Suppressor macrophage treated with lipopolysaccharide for 4 hours (primary cell): ENCODE results near the gene INTS12.

ENCODE experiments used
- DNase-seq: peaks from one replicate; pipeline ENCODE4 v3.0.0-alpha.2; 2020

The INTS12 gene

GRCh38 chr4:105679186-105679585 is 29.3 kb downstream of the INTS12 start:
- DNase-seq = no peak

GRCh38 chr4:105677709-105678108 is 30.8 kb downstream of the INTS12 start:
- DNase-seq = no peak

GRCh38 chr4:105674011-105674410 is 34.5 kb downstream of the INTS12 start:
- no peak for DNase-seq

GRCh38 chr4:105671301-105671700 is 37.2 kb downstream of the INTS12 start:
- DNase-seq = no peak

GRCh38 chr4:105670684-105671083 is 37.8 kb downstream of the INTS12 start:
- DNase-seq = no peak

- DNase-seq = peak; percentile 21
Measured at GRCh38 chr4:105666693-105667092, 41.8 kb downstream of the INTS12 start.

GRCh38 chr4:105662935-105663675 is 45.4 kb downstream of the INTS12 start:
- DNase-seq = peak; percentile 25

- no peak for DNase-seq
Measured at GRCh38 chr4:105661028-105661427, 47.5 kb downstream of the INTS12 start.

GRCh38 chr4:105659190-105659589 is 49.3 kb downstream of the INTS12 start:
- no peak for DNase-seq

- DNase-seq = no peak
Measured at GRCh38 chr4:105657117-105657765, 51.2 kb downstream of the INTS12 start.

- no peak for DNase-seq
Measured at GRCh38 chr4:105652286-105652888, 56.1 kb downstream of the INTS12 start.

- DNase-seq = no peak
Measured at GRCh38 chr4:105651884-105652283, 56.6 kb downstream of the INTS12 start.

- no peak for DNase-seq
Measured at GRCh38 chr4:105650190-105650589, 58.3 kb downstream of the INTS12 start.

- DNase-seq = no peak
Measured at GRCh38 chr4:105645440-105645839, 63.0 kb downstream of the INTS12 start.

- DNase-seq = no peak
Measured at GRCh38 chr4:105644257-105644656, 64.2 kb downstream of the INTS12 start.

GRCh38 chr4:105641845-105642244 is 66.6 kb downstream of the INTS12 start:
- no peak for DNase-seq

GRCh38 chr4:105637408-105638176 is 70.9 kb downstream of the INTS12 start:
- DNase-seq = peak; percentile 71

- no peak for DNase-seq
Measured at GRCh38 chr4:105634402-105635080, 73.9 kb downstream of the INTS12 start.

GRCh38 chr4:105633241-105633640 is 75.2 kb downstream of the INTS12 start:
- DNase-seq = no peak
